Keratinocyte (primary cell): ENCODE data around the gene STK16. TPM values are rescaled to one million over a fixed set of nuclear protein-coding genes. Genes with fewer than 3 reads are reported as not detected.

Experiments
- DNase-seq: peaks from one replicate; pipeline ENCODE4 v3.0.0-alpha.2; 2011; ENCODE audit warnings: low read depth, missing footprints, low spot score
- FAIRE-seq: peaks from 2 replicates; lab custom pipeline; 2011; peaks lifted over from hg19 to GRCh38; lab: Jason Lieb, UNC
- H2AFZ ChIP-seq: 2 replicates; pipeline ENCODE4 v1.6.0; 2012; ENCODE audit warnings: low read length, control low read depth, inconsistent platforms; ENCODE audit not compliant: control insufficient read depth
- H3K27ac ChIP-seq: 2 replicates; pipeline ENCODE4 v1.5.1; 2011; ENCODE audit warnings: low read length; ENCODE audit not compliant: control insufficient read depth, insufficient read depth
- H3K27me3 ChIP-seq: 3 replicates; pipeline ENCODE4 v1.6.0; 2011; ENCODE audit warnings: low read length; ENCODE audit not compliant: control insufficient read depth, insufficient read depth; ENCODE audit errors: extremely low read depth
- H3K36me3 ChIP-seq, 2 experiments: 2 replicates in 1 of 2; 3 replicates in 1 of 2; pipeline ENCODE4 v1.5.1; 2011; ENCODE audit warnings: low read length in 2 of 2, mild to moderate bottlenecking in 1 of 2; ENCODE audit not compliant: control insufficient read depth in 2 of 2, insufficient read depth in 2 of 2; ENCODE audit errors: extremely low read depth in 1 of 2
- H3K4me1 ChIP-seq: 3 replicates; pipeline ENCODE4 v1.5.1; 2011; ENCODE audit warnings: low read length; ENCODE audit not compliant: control insufficient read depth, insufficient read depth; ENCODE audit errors: extremely low read depth
- H3K4me2 ChIP-seq: 3 replicates; pipeline ENCODE4 v1.6.0; 2011; ENCODE audit warnings: low read depth, low read length; ENCODE audit not compliant: control insufficient read depth, insufficient read depth; ENCODE audit errors: extremely low read depth
- H3K4me3 ChIP-seq, 3 experiments: fragments of 200-600 bp in 1 of 3; sonication (generic) in 1 of 3; 2 replicates in 2 of 3; 3 replicates in 1 of 3; pipeline ENCODE4 v1.5.1; 2011 to 2016; ENCODE audit warnings: low read length in 3 of 3, mild to moderate bottlenecking in 3 of 3, control low read depth in 2 of 3, inconsistent platforms in 1 of 3, low read depth in 1 of 3, mixed read lengths in 1 of 3, mixed run types in 1 of 3, moderate library complexity in 1 of 3; ENCODE audit not compliant: control insufficient read depth in 2 of 3, insufficient read depth in 2 of 3; ENCODE audit errors: extremely low read depth in 1 of 3
- H3K79me2 ChIP-seq: 2 replicates; pipeline ENCODE4 v1.6.0; 2012; ENCODE audit warnings: low read length; ENCODE audit not compliant: control insufficient read depth, insufficient read depth
- H3K9ac ChIP-seq: 3 replicates; pipeline ENCODE4 v1.6.0; 2011; ENCODE audit warnings: low read length; ENCODE audit not compliant: control insufficient read depth, insufficient read depth; ENCODE audit errors: extremely low read depth
- H3K9me1 ChIP-seq: 3 replicates; pipeline ENCODE4 v1.6.0; 2011; ENCODE audit warnings: low read length; ENCODE audit not compliant: control insufficient read depth, insufficient read depth; ENCODE audit errors: extremely low read depth
- H3K9me3 ChIP-seq: 2 replicates; pipeline ENCODE4 v1.5.1; 2012; ENCODE audit warnings: low read depth, low read length; ENCODE audit not compliant: control insufficient read depth
- H4K20me1 ChIP-seq: 3 replicates; pipeline ENCODE4 v1.6.0; 2011; ENCODE audit warnings: low read length; ENCODE audit not compliant: control insufficient read depth, insufficient read depth; ENCODE audit errors: extremely low read depth
- EZH2 ChIP-seq: IDR thresholded peaks from one replicate; pipeline ENCODE4 v1.6.1; 2012; ENCODE audit warnings: inconsistent platforms, mild to moderate bottlenecking, low read length, moderate library complexity
- dilution Hi-C: fragments of 300-500 bp; cut with MboI; formaldehyde crosslinking; loops from one replicate; pipeline ENCODE4 v1.7.0; 2020; ENCODE audit warnings: low sequenced_read_pairs; ENCODE audit not compliant: extremely low pct_ligation_motif_present
- polyA plus RNA-seq, 5 experiments: library from polyadenylated mRNA; depleted of rRNA in 3 of 5; stranded (reverse) in 3 of 5; stranded (forward) in 1 of 5; unstranded in 1 of 5; fragments of >200 nt; gene quantifications; 1 replicate in 1 of 5; 2 replicates in 3 of 5; 3 replicates in 1 of 5; pipeline versions ENCODE4 v1.2.1 to v1.2.3, GENCODE V29; 2011 to 2012; ENCODE audit warnings: missing spikeins in 2 of 5, low read depth in 1 of 5, low replicate concordance in 1 of 5
- TF ChIP-seq, protein P1 (sequence below), 3 experiments: IDR thresholded peaks in 1 of 3; conservative IDR thresholded peaks in 1 of 3; optimal IDR thresholded peaks in 1 of 3; 2 replicates in 2 of 3; 3 replicates in 1 of 3; pipeline versions ENCODE3 to v1.5.1; 2011; ENCODE audit warnings: low read length in 3 of 3, mild to moderate bottlenecking in 3 of 3, moderate library complexity in 2 of 3, control low read depth in 1 of 3, inconsistent platforms in 1 of 3; ENCODE audit not compliant: insufficient read depth in 2 of 3; ENCODE audit errors: extremely low read depth in 1 of 3

Gene STK16
- polyA plus RNA-seq, 1 donor (not counting 4 experiments of a cell fraction or from before 2014, with no cell fraction given), result 35.8 TPM

DNA sequence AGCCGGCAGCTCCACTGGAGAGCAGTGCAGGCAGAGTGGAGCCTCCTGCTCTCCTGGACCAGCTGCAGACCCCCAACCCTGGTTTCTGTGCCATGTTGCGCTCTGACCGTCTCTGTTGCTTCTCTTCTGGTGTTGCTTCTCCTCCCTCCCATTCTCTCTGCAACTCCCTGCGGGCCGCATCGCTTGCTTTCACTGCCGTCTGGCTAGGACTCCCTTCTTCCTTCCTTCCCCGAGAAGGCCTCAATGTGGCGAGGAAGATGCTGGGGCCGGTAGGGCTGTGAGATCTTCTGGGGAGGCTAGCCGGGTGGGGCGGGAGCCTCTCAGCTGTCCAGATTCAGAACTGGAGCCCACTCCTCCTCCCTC lies 40.1 kb downstream of the STK16 start:
- FAIRE-seq (no peak), DNase-seq (no peak)
- Histone ChIP-seq H3K36me3 (peaks cover 23 to 27% of the 10 kb centered on the region in 2 experiments), H3K9ac (peak overlapping the region; percentile 69), H3K27ac (peak overlapping the region; percentile 65), H3K4me2 (peak overlapping the region; percentile 76), H3K9me1 (no peaks in the 10 kb centered on the region), H2AFZ (peak overlapping the region; percentile 64), H3K9me3 (no peaks in the 10 kb centered on the region), H3K4me3 (peak overlapping the region in 2 of 3 experiments; percentile 30 to 52), H3K27me3 (no peaks in the 10 kb centered on the region), H4K20me1 (no peaks in the 10 kb centered on the region), H3K79me2 (no peaks in the 10 kb centered on the region), H3K4me1 (peaks cover 39% of the 10 kb centered on the region)
- dilution Hi-C loops, result no loop called here
- TF ChIP-seq, protein P1, sequence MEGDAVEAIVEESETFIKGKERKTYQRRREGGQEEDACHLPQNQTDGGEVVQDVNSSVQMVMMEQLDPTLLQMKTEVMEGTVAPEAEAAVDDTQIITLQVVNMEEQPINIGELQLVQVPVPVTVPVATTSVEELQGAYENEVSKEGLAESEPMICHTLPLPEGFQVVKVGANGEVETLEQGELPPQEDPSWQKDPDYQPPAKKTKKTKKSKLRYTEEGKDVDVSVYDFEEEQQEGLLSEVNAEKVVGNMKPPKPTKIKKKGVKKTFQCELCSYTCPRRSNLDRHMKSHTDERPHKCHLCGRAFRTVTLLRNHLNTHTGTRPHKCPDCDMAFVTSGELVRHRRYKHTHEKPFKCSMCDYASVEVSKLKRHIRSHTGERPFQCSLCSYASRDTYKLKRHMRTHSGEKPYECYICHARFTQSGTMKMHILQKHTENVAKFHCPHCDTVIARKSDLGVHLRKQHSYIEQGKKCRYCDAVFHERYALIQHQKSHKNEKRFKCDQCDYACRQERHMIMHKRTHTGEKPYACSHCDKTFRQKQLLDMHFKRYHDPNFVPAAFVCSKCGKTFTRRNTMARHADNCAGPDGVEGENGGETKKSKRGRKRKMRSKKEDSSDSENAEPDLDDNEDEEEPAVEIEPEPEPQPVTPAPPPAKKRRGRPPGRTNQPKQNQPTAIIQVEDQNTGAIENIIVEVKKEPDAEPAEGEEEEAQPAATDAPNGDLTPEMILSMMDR (optimal IDR thresholded peaks at IDR 0.05 in 1 of 3, IDR thresholded peaks at IDR 0.05 in 1 of 3, conservative IDR thresholded peaks at IDR 0.05 in 1 of 3; ENCODE audit: extremely low read depth in 1 of 3, insufficient read depth in 2 of 3, low read length in 3 of 3), result no peak
- no peak for TF ChIP-seq EZH2

- peaks cover 20 to 24% of the 10 kb centered on the region in 2 experiments for H3K36me3 ChIP-seq
- peak overlapping the region; percentile 72 for H3K27ac ChIP-seq
- no peaks in the 10 kb centered on the region for H3K27me3 ChIP-seq
- peaks cover 36% of the 10 kb centered on the region for H3K4me1 ChIP-seq
- H3K4me2 ChIP-seq, result peak overlapping the region; percentile 80
- peak overlapping the region in 2 of 3 experiments; percentile 30 to 52 for H3K4me3 ChIP-seq
- DNase-seq (no peak), FAIRE-seq (peak; percentile 89)
- no peaks in the 10 kb centered on the region for H3K9me3 ChIP-seq
- dilution Hi-C loops, result no loop called here
- peak overlapping the region; percentile 69 for H3K9ac ChIP-seq
- H3K79me2 ChIP-seq, result no peaks in the 10 kb centered on the region
- H4K20me1 ChIP-seq, result no peaks in the 10 kb centered on the region
- no peaks in the 10 kb centered on the region for H3K9me1 ChIP-seq
- H2AFZ ChIP-seq, result peak overlapping the region; percentile 74
- TF ChIP-seq, protein P1 (optimal IDR thresholded peaks at IDR 0.05 in 1 of 3, IDR thresholded peaks at IDR 0.05 in 1 of 3, conservative IDR thresholded peaks at IDR 0.05 in 1 of 3; ENCODE audit: extremely low read depth in 1 of 3, insufficient read depth in 2 of 3, low read length in 3 of 3), result no peak
- TF ChIP-seq EZH2, result no peak
Observed at GRCh38 chr2:219285894-219286425, 40.7 kb downstream of the STK16 start.
